Measurements from ENCODE around the gene TRIOBP. TPM values are rescaled to one million over a fixed set of nuclear protein-coding genes. Genes with fewer than 3 reads are reported as not detected.

TRIOBP gene
- total and polyA plus RNA-seq, 2 of the 4 experiments (the other 2 are of a cell fraction) = 46.4 to 69.8 TPM

DNA sequence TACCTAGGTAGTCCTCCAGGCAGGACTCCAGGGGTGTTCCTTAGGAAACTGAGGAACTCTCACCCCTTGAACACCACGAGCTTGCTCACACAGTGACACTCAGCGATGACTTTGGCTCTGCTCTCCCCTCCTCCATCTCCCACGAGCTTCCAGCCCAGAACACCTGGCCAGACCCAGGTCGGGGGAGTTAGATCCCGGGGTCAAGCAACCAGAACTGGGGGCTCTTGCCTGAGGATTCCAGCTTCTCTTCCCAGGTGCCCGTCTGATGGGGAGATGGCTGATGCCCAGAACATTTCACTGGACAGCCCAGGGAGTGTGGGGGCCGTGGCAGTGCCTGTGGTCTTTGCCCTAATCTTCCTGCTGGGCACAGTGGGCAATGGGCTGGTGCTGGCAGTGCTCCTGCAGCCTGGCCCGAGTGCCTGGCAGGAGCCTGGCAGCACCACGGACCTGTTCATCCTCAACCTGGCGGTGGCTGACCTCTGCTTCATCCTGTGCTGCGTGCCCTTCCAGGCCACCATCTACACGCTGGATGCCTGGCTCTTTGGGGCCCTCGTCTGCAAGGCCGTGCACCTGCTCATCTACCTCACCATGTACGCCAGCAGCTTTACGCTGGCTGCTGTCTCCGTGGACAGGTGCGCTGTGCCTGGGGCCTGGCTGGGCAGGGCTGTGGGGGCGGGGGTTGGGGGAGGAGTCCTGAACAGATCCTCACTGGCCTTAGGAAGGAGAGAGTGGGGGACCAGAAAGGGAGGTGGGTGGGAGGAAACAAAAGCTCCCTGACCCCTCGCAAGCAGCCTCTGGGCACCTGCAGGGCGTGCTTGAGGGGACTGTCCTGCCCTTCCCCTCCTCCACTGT is 126.5 kb downstream of the TRIOBP start, which contains the start of gene GALR3 (continued):
- TF ChIP-seq, protein P1, sequence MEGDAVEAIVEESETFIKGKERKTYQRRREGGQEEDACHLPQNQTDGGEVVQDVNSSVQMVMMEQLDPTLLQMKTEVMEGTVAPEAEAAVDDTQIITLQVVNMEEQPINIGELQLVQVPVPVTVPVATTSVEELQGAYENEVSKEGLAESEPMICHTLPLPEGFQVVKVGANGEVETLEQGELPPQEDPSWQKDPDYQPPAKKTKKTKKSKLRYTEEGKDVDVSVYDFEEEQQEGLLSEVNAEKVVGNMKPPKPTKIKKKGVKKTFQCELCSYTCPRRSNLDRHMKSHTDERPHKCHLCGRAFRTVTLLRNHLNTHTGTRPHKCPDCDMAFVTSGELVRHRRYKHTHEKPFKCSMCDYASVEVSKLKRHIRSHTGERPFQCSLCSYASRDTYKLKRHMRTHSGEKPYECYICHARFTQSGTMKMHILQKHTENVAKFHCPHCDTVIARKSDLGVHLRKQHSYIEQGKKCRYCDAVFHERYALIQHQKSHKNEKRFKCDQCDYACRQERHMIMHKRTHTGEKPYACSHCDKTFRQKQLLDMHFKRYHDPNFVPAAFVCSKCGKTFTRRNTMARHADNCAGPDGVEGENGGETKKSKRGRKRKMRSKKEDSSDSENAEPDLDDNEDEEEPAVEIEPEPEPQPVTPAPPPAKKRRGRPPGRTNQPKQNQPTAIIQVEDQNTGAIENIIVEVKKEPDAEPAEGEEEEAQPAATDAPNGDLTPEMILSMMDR (conservative IDR thresholded peaks at IDR 0.05; ENCODE audit: low read depth, low read length) = no peak

Measured in IMR-90 (cell line).